H7 (cell line): Measurements from ENCODE around the gene DYSF. TPM values are rescaled to one million over a fixed set of nuclear protein-coding genes. Genes with fewer than 3 reads are reported as not detected.

ENCODE experiments used
- DNase-seq: peaks from one replicate; pipeline ENCODE4 v3.0.0; 2012
- H3K27me3 ChIP-seq: 2 replicates; pipeline ENCODE4 v1.6.0; 2011; ENCODE audit warnings: mild to moderate bottlenecking, low read length; ENCODE audit not compliant: control insufficient read depth, insufficient read depth
- H3K36me3 ChIP-seq: replicated peaks from 2 replicates; pipeline ENCODE4 v1.5.1; 2011; ENCODE audit warnings: low read length; ENCODE audit not compliant: control insufficient read depth, insufficient read depth
- H3K4me3 ChIP-seq: 2 replicates; pipeline ENCODE4 v1.5.1; 2011; ENCODE audit warnings: low read depth, mild to moderate bottlenecking, control low read depth, low read length, moderate library complexity; ENCODE audit not compliant: insufficient read depth
- total RNA-seq: library from RNA; depleted of rRNA; stranded (reverse); fragments of >200 nt; shearing (Covaris generic); gene quantifications from 2 replicates; pipeline ENCODE4 v1.2.3, GENCODE V29; 2014; rRNA removed

DYSF gene
- total RNA-seq, 1 experiment from 2014 or later = 7.4 TPM

GRCh38 chr2:71725836-71726235, 272.5 kb downstream of the DYSF start:
- DNase-seq = no peak
- Histone ChIP-seq H3K36me3 (no peaks in the 10 kb centered on the region), H3K4me3 (no peak overlapping the region), H3K27me3 (no peaks in the 10 kb centered on the region)

GRCh38 chr2:71727562-71727961, 274.2 kb downstream of the DYSF start:
- DNase-seq = no peak
- Histone ChIP-seq H3K4me3 (no peak overlapping the region), H3K27me3 (no peaks in the 10 kb centered on the region), H3K36me3 (no peaks in the 10 kb centered on the region)

- DNase-seq = no peak
- H3K36me3 ChIP-seq = no peaks in the 10 kb centered on the region
- no peak overlapping the region for H3K4me3 ChIP-seq
- no peaks in the 10 kb centered on the region for H3K27me3 ChIP-seq
Measured at GRCh38 chr2:71728036-71728435, 274.7 kb downstream of the DYSF start.

DNA sequence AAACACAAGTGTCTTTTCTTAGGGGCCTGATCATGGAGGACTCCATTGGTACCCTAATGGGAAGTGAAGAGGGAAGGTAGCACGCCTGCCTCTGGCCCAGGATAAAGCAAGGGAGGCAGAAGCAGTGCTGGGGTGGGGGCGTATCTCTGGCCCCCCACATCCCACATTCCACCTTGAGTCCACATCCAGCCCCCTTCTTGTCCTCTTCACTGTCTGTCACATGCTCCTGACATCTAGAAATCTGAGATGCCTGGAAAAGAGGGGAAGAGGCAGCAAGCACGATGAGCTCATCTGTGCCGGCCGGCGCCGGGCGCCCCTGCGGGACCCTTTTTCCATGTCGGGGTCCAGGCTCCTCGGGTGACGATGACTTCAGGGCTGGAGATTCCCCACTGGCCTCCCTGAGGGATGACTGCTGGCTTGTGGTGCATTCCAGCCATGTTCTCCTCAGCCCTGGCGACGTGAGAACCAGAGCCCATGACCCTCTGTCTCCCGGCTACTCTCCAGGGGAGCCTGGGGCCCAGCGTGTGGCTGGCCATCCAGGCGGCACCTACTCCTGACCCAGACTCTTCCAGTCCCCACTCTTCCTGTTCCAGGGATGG, 277.5 kb downstream of the DYSF start:
- no peak for DNase-seq
- H3K27me3 ChIP-seq = no peaks in the 10 kb centered on the region

DNA sequence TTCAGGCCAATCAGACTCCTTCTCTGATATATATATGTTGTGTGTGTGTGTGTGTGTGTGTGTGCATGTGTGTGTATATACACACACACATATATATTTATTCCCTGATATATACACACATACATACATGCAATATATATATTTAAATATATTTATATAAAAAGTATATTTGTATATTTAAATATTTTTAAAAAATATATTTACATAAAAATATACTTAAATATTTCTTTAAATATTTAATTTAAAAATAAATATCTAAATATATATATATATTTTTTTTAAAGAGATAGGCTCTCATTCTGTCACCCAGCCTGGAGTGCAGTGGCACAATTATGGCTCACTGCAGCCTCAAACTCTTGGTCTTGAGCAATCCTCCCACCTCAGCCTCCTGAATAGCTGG, 281.3 kb downstream of the DYSF start:
- Histone ChIP-seq H3K36me3 (no peaks in the 10 kb centered on the region), H3K4me3 (no peak overlapping the region), H3K27me3 (no peaks in the 10 kb centered on the region)
- DNase-seq = no peak

More for the DNA sequence above, 277.5 kb downstream of the DYSF start:
- no peaks in the 10 kb centered on the region for H3K36me3 ChIP-seq
- no peak overlapping the region for H3K4me3 ChIP-seq

DNA sequence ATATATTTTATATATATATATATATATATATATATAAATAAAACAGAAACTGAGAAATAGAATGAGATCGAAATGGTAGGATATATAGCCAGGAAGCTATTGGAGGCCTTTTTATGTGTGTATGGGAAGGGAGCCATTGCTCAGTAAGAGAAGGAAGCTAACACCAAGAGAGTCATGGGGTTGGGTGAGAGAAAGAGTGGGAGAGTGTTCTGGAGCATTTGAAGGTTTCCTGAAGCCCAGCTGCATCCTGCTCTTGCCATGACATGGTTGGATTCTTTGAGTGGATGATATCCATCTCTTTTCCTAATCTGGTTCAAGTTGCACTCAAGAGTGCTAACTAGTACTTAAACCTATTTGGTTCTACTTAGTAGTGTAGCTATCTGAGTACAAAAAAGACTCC, 282.3 kb downstream of the DYSF start:
- no peak overlapping the region for H3K4me3 ChIP-seq
- no peak for DNase-seq
- H3K36me3 ChIP-seq = no peaks in the 10 kb centered on the region

More for the DNA sequence above, 282.3 kb downstream of the DYSF start:
- H3K27me3 ChIP-seq = no peaks in the 10 kb centered on the region

Other genes starting within 250 kb of the DYSF start
- gene PAIP2B, start 226.5 kb upstream of the DYSF start, total RNA-seq = 3.7 and 5.7 TPM in 2 replicates
- 101 and 134 TPM in 2 replicates for gene ZNF638, start 121.8 kb upstream of the DYSF start, total RNA-seq